ENCODE measurements around the gene CCT7. TPM values are rescaled to one million over a fixed set of nuclear protein-coding genes. Genes with fewer than 3 reads are reported as not detected.
A peak's percentile ranks its signal among the peaks of the same experiment; 100 is the strongest.
"Not testable (repeated sequence)": the region's sequence is repeated elsewhere in the genome, so short reads cannot be mapped to it uniquely, and the experiment has no call there.

Gene CCT7
- 100 to 1,000 TPM; 128 to 157 TPM for total RNA-seq
- polyA plus RNA-seq: 100 to 1,000 TPM; 132 to 154 TPM
- long read RNA-seq, donor 1, transcript CCT7-201 (12 exons, 1,916 nt): major isoform, 971 of 1,041 reads
- long read RNA-seq, donor 1, partial matches to known transcripts: 41 of 1,041 reads
- long read RNA-seq, donor 1, other reads (novel, unspliced or antisense): 19 of 1,041 reads
- long read RNA-seq, donor 2, transcript CCT7-201 (12 exons, 1,916 nt): major isoform, 95 of 110 reads
- long read RNA-seq, donor 2, partial matches to known transcripts: 8 of 110 reads
- long read RNA-seq, donor 2, other reads (novel, unspliced or antisense): 5 of 110 reads

DNA sequence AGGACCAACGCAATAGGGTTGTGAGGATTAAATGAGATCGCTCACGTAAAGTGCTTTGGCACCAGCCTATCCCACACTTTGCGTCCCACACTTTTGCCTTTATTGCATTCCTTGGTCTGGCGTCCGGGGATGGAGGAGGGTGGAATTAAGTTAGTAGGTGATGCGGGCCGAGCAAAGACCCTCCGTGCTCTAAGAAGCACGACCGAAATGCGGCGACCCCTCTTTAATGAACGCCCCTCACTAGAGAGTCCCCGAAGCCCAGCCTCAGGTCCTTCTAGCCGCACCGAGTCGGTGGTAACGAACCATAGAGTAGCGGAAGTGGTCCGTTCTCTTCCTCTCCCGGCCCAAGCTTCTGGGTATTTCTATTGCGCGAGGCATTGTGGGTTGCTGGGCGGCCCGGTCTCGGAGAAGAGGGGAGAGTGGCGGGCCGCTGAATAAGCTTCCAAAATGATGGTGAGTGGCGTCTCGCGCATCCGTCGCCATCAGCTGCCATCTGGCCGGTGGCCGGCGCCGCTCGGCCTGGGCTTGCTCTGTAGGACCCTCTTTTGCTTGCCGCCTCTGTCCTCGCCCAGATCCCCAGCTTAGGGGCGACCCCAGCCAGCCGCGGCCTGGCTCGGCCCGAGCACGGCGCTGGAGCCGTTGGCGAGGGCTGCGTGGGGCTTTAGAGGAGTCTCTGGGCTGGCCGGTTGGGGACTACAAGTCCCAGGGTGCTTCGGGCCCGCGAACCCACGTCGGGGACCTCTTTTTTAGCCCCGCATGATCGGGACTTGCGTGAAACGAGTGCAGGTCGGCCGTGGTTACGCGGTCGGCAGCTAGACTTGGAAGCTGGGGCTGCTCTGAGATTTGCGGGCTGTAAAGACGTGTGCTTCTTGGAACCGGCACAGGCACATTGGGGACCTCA, at the start of gene CCT7:
Gene CCT7, plus strand, starts transcription at position 377 of the 901 bp plus-strand sequence. Its CDS starts 71 bp downstream, at position 448.
- Histone ChIP-seq H3K4me3 (ENCODE audit: low read length in 2 of 2) (peak within 1 kb of the TSS; percentile 53 to 82), H3K4me1 (ENCODE audit: control insufficient read depth in 1 of 2, insufficient read depth in 2 of 2, low read length in 2 of 2) (no peaks in the 10 kb centered on the region), H3K36me3 (ENCODE audit: control insufficient read depth in 1 of 2, insufficient read depth in 2 of 2, low read length in 1 of 2) (no peaks in the 10 kb centered on the region), H3K27ac (ENCODE audit: low read depth in 1 of 2, low read length in 2 of 2) (peak within 1 kb of the TSS; percentile 12 to 78), H3K27me3 (ENCODE audit: control insufficient read depth in 1 of 2, insufficient read depth in 2 of 2, low read length in 1 of 2) (no peaks in the 10 kb centered on the region), H3K9me3 (ENCODE audit: control insufficient read depth, low read length) (no peaks in the 10 kb centered on the region)
- 0% methylated on average over 64 to 69 of the region's 69 CpGs for WGBS, 2 donors
- intact Hi-C loops (cut with DNase I): loop anchor here (2.0 to 5.0 kb wide), 3 partner anchors 57 to 503 kb away; partner anchors contain the start of genes ALMS1 (in 1 of the 2) and TPRKB (in 1 of the 2)
- peak; percentile 94 for ATAC-seq (ENCODE audit: low FRiP score)
- DNase-seq: peak; percentile 93

DNA sequence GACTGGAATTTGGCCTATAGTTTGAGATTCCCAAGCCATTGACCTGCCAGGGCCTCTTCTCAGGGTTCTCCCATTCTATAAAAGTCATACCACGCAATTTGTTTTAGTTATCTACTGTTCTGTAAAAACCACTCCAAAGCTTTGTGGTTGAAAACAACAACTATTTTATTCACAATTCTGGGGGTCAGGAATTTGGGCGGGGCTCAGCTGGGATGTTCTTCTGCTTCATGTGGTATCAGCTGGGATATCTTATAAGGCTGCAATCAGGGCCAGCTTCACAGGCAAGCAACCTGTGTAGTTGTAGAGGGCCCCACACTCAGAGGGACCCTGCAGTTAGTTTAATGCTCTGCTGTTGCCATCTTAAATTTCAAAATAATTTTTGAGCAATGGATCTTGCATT, 48.1 kb upstream of the CCT7 start:
- intact Hi-C loops (cut with DNase I): no loop called here
- no peak overlapping the region for H3K4me3 ChIP-seq (ENCODE audit: low read length in 2 of 2)
- H3K9me3 ChIP-seq (ENCODE audit: control insufficient read depth, low read length): peaks cover 2% of the 10 kb centered on the region
- no peak for DNase-seq
- no peaks in the 10 kb centered on the region for H3K27me3 ChIP-seq (ENCODE audit: control insufficient read depth in 1 of 2, insufficient read depth in 2 of 2, low read length in 1 of 2)
- 88 to 91% methylated on average over 2 of the region's 2 CpGs for WGBS, 2 donors
- H3K4me1 ChIP-seq (ENCODE audit: control insufficient read depth in 1 of 2, insufficient read depth in 2 of 2, low read length in 2 of 2): no peaks in the 10 kb centered on the region
- no peak for ATAC-seq (ENCODE audit: low FRiP score)
- no peaks in the 10 kb centered on the region for H3K36me3 ChIP-seq (ENCODE audit: control insufficient read depth in 1 of 2, insufficient read depth in 2 of 2, low read length in 1 of 2)
- H3K27ac ChIP-seq (ENCODE audit: low read depth in 1 of 2, low read length in 2 of 2): no peak overlapping the region

DNA sequence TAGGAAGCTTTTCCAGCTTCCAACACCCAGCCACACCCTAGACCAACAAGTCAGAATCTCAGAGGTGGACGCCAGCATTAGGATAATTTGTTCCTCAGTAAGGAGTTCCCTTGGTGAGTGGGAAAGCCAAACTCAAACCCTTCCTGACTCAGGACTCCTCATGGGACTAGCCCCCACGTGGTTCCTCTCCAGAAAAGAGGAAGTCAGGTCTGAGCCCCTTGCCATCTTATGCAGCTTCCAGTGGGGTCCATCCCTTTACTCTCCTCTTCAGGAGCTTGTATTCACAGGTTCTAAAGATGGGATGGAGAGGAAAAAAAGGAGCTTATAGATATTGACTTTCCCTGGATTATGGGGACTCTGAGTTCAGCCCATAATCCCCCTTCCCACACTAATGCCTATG, 46.6 kb upstream of the CCT7 start:
- peak; percentile 11 for ATAC-seq (ENCODE audit: low FRiP score)
- intact Hi-C loops (cut with DNase I): no loop called here
- 53 to 58% methylated on average over 2 of the region's 2 CpGs for WGBS, 2 donors

DNA sequence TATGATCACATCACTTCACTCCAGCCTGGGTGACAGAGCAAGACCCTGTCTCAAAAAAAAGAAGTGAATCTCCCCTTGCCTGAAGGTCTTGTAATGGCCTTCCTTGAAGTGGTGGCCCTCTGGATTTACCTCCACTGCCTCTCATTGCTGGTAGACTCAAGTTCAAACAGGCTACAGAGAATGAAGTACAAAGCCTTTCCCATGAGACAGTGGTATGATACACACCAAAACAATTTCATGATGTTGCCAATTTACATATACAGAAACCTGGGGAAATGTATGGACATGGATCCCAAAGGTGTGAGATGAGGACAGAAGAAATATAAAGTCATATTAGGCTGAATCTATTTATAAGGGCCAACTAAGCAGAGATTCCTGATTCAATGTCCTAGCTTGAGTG, 36.5 kb upstream of the CCT7 start:
- Histone ChIP-seq H3K27ac (ENCODE audit: low read depth in 1 of 2, low read length in 2 of 2) (no peak overlapping the region), H3K27me3 (ENCODE audit: control insufficient read depth in 1 of 2, insufficient read depth in 2 of 2, low read length in 1 of 2) (peaks cover 0 to 2% of the 10 kb centered on the region in 2 donors), H3K4me1 (ENCODE audit: control insufficient read depth in 1 of 2, insufficient read depth in 2 of 2, low read length in 2 of 2) (no peaks in the 10 kb centered on the region), H3K4me3 (ENCODE audit: low read length in 2 of 2) (no peak overlapping the region), H3K36me3 (ENCODE audit: control insufficient read depth in 1 of 2, insufficient read depth in 2 of 2, low read length in 1 of 2) (no peaks in the 10 kb centered on the region), H3K9me3 (ENCODE audit: control insufficient read depth, low read length) (no peaks in the 10 kb centered on the region)
- intact Hi-C loops (cut with DNase I): no loop called here
- no peak for DNase-seq
- no peak for ATAC-seq (ENCODE audit: low FRiP score)

More for the DNA sequence above, 46.6 kb upstream of the CCT7 start:
- Histone ChIP-seq H3K4me1 (ENCODE audit: control insufficient read depth in 1 of 2, insufficient read depth in 2 of 2, low read length in 2 of 2) (no peaks in the 10 kb centered on the region), H3K4me3 (ENCODE audit: low read length in 2 of 2) (no peak overlapping the region), H3K9me3 (ENCODE audit: control insufficient read depth, low read length) (peaks cover 2% of the 10 kb centered on the region), H3K36me3 (ENCODE audit: control insufficient read depth in 1 of 2, insufficient read depth in 2 of 2, low read length in 1 of 2) (no peaks in the 10 kb centered on the region), H3K27me3 (ENCODE audit: control insufficient read depth in 1 of 2, insufficient read depth in 2 of 2, low read length in 1 of 2) (no peaks in the 10 kb centered on the region), H3K27ac (ENCODE audit: low read depth in 1 of 2, low read length in 2 of 2) (no peak overlapping the region)
- no peak for DNase-seq

DNA sequence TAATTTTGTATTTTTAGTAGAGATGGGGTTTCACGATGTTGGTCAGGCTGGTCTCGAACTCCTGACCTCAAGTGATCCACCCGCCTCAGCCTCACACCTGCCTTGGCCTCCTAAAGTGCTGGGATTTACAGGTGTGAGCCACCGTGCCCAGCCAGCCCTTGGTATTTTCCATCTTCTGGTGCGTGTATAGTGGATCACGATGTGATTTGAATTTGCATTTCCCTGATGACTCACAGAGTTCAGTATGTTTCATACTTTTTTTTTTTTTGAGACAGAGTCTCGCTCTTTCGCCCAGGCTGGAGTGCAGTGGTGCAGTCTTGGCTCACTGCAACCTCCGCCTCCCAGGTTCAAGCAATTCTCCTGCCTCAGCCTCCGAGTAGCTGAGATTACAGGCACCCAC, 33.8 kb upstream of the CCT7 start:
- H3K27me3 ChIP-seq (ENCODE audit: control insufficient read depth in 1 of 2, insufficient read depth in 2 of 2, low read length in 1 of 2); H3K9me3 ChIP-seq (ENCODE audit: control insufficient read depth, low read length); DNase-seq; H3K4me3 ChIP-seq (ENCODE audit: low read length in 2 of 2); H3K27ac ChIP-seq (ENCODE audit: low read depth in 1 of 2, low read length in 2 of 2); intact Hi-C loops (cut with DNase I); H3K36me3 ChIP-seq (ENCODE audit: control insufficient read depth in 1 of 2, insufficient read depth in 2 of 2, low read length in 1 of 2); ATAC-seq (ENCODE audit: low FRiP score); H3K4me1 ChIP-seq (ENCODE audit: control insufficient read depth in 1 of 2, insufficient read depth in 2 of 2, low read length in 2 of 2): not testable (repeated sequence)
- 81 to 84% methylated on average over 9 to 10 of the region's 10 CpGs for WGBS, 2 donors

DNA sequence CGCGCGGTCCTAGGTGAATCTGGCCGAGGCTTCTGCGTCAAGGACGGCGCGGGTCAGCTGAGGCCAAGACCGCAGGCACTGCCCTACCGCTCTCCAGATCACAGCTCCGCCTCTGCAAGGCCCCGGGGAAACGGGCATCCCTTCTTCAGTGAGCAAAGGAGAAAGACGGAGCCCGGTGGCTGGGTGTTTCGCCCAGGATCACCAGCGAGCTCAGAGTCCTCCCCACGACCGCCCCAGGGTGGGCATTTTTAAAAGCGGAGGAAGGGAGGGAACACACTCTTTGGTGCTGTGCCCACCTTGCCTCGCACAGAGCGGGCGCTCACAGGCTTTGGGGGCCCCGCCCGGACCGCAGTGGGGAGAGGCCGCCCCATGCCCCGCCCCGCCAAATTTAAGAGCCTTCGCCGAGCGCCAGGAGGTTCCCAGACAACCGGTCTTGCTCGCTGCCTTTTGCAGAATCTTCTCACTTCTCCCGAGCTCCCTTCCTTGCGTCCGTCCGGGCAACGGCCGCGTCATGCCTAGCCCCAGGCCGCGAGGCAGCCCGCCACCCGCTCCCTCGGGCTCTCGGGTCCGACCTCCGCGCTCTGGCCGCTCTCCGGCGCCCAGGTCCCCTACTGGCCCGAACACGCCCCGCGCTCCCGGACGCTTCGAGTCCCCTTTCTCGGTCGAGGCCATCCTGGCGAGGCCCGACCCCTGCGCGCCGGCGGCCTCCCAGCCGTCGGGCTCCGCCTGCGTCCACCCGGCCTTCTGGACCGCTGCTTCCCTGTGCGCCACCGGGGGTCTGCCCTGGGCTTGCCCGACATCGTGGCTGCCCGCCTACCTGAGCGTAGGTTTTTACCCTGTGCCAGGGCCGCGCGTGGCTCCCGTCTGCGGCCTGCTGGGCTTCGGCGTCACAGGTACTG, 31.7 kb upstream of the CCT7 start, which contains the start of gene NOTO:
Gene NOTO, plus strand, starts transcription at position 419 of the 899 bp plus-strand sequence. Its CDS starts 93 bp downstream, at position 512.
- DNase-seq: no peak
- intact Hi-C loops (cut with DNase I): no loop called here
- 2% methylated on average over 87 of the region's 87 CpGs for WGBS, 2 donors

DNA sequence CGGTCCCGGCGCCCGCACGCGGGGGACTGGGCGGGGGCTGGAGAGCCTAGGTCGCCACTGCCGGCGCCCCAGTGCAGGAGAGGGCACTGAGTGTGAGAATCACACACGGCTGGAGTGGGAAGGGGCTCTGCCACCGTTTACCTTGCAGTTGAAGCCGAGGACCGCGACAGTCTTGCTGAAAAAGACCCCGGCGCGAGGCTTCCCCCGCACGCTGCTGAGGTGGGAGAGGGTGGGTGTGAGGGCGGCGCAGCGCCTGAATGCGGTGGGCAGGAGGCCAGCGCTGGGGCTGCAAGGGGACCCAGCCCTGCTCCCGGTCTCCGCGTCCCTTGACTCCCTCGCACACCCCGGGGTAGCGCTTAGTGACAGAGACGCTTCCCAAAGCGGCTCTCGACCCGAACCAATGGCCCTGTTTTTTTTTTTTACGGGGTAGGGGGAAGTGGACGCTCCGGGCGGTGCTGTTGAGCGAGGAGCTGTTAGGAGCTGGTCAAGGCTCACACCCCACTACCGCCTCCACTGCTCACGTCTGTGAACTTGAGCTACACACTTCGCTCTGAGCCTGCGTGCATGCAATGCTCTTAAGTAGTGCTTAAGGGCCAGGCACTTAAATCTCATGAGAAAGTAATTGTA, 30.9 kb upstream of the CCT7 start:
- no peaks in the 10 kb centered on the region for H3K9me3 ChIP-seq (ENCODE audit: control insufficient read depth, low read length)
- H3K27me3 ChIP-seq (ENCODE audit: control insufficient read depth in 1 of 2, insufficient read depth in 2 of 2, low read length in 1 of 2): no peaks in the 10 kb centered on the region
- H3K36me3 ChIP-seq (ENCODE audit: control insufficient read depth in 1 of 2, insufficient read depth in 2 of 2, low read length in 1 of 2): no peaks in the 10 kb centered on the region
- H3K4me3 ChIP-seq (ENCODE audit: low read length in 2 of 2): no peak overlapping the region
- no peak overlapping the region for H3K27ac ChIP-seq (ENCODE audit: low read depth in 1 of 2, low read length in 2 of 2)
- DNase-seq (no peak), ATAC-seq (ENCODE audit: low FRiP score) (peak; percentile 17)
- WGBS, 2 donors: 5 to 6% methylated on average over 34 to 44 of the region's 44 CpGs
- intact Hi-C loops (cut with DNase I): no loop called here
- no peaks in the 10 kb centered on the region for H3K4me1 ChIP-seq (ENCODE audit: control insufficient read depth in 1 of 2, insufficient read depth in 2 of 2, low read length in 2 of 2)

More for the DNA sequence above, 31.7 kb upstream of the CCT7 start, which contains the start of gene NOTO:
- peaks cover 0 to 2% of the 10 kb centered on the region in 2 donors for H3K27me3 ChIP-seq (ENCODE audit: control insufficient read depth in 1 of 2, insufficient read depth in 2 of 2, low read length in 1 of 2)
- H3K4me3 ChIP-seq (ENCODE audit: low read length in 2 of 2): peak within 1 kb of the TSS in 1 of 2 donors; percentile 0
- ATAC-seq (ENCODE audit: low FRiP score): peak; percentile 57
- H3K9me3 ChIP-seq (ENCODE audit: control insufficient read depth, low read length): no peaks in the 10 kb centered on the region
- H3K4me1 ChIP-seq (ENCODE audit: control insufficient read depth in 1 of 2, insufficient read depth in 2 of 2, low read length in 2 of 2): no peaks in the 10 kb centered on the region
- no peak within 1 kb of the TSS for H3K27ac ChIP-seq (ENCODE audit: low read depth in 1 of 2, low read length in 2 of 2)
- H3K36me3 ChIP-seq (ENCODE audit: control insufficient read depth in 1 of 2, insufficient read depth in 2 of 2, low read length in 1 of 2): no peaks in the 10 kb centered on the region

DNA sequence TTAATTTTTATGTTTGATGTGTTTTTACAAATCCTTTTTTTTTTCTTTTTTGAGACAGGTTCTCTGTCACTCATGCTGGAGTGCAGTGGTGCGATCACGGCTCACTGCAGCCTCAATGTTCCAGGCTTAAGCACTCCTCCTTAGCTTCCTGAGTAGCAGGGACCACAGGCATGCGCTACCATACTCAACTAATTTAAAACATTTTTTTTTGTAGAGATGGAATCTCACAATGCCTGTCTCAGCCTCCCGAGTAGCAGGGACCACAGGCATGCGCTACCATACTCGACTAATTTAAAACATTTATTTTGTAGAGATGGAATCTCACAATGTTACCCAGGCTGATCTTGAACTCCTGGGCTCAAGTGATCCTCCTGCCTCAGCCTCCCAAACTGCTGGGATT, 28.5 kb upstream of the CCT7 start:
- intact Hi-C loops (cut with DNase I): no loop called here
- Histone ChIP-seq H3K27ac (ENCODE audit: low read depth in 1 of 2, low read length in 2 of 2) (no peak overlapping the region), H3K36me3 (ENCODE audit: control insufficient read depth in 1 of 2, insufficient read depth in 2 of 2, low read length in 1 of 2) (no peaks in the 10 kb centered on the region), H3K4me3 (ENCODE audit: low read length in 2 of 2) (no peak overlapping the region), H3K4me1 (ENCODE audit: control insufficient read depth in 1 of 2, insufficient read depth in 2 of 2, low read length in 2 of 2) (no peaks in the 10 kb centered on the region), H3K27me3 (ENCODE audit: control insufficient read depth in 1 of 2, insufficient read depth in 2 of 2, low read length in 1 of 2) (no peaks in the 10 kb centered on the region), H3K9me3 (ENCODE audit: control insufficient read depth, low read length) (no peaks in the 10 kb centered on the region)
- WGBS, 2 donors: 86 to 89% methylated on average over 6 of the region's 6 CpGs
- DNase-seq (no peak), ATAC-seq (ENCODE audit: low FRiP score) (no peak)
